ENCODE data around the gene MTOR.

DNA sequence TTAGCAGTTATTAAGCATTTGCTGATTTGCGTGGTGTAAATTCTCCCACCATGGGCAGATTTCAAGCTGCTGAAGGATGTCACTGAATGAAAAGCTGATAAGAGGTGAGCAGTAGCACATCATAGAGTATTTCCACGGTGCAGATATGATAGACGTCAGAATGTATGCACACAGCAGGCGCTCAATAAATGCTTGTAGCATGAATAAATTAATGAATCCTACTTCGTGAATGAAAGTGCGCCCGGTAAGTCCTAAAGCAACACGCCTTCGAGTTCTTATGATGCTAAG, 10.1 kb upstream of the MTOR start:
- TF ChIP-seq, protein P1, sequence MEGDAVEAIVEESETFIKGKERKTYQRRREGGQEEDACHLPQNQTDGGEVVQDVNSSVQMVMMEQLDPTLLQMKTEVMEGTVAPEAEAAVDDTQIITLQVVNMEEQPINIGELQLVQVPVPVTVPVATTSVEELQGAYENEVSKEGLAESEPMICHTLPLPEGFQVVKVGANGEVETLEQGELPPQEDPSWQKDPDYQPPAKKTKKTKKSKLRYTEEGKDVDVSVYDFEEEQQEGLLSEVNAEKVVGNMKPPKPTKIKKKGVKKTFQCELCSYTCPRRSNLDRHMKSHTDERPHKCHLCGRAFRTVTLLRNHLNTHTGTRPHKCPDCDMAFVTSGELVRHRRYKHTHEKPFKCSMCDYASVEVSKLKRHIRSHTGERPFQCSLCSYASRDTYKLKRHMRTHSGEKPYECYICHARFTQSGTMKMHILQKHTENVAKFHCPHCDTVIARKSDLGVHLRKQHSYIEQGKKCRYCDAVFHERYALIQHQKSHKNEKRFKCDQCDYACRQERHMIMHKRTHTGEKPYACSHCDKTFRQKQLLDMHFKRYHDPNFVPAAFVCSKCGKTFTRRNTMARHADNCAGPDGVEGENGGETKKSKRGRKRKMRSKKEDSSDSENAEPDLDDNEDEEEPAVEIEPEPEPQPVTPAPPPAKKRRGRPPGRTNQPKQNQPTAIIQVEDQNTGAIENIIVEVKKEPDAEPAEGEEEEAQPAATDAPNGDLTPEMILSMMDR (IDR thresholded peaks at IDR 0.05; ENCODE audit: insufficient read depth, low read depth, low read length) = no peak
- no peak for TF ChIP-seq EZH2 (IDR thresholded peaks at IDR 0.05; ENCODE audit: insufficient read depth, low read length)
